Measurements from ENCODE around the gene SYNPO2. TPM values are rescaled to one million over a fixed set of nuclear protein-coding genes. Genes with fewer than 3 reads are reported as not detected.

The SYNPO2 gene
- total and polyA plus RNA-seq, 10 of the 15 experiments (the other 5 are each of a cell fraction or from before 2014, with no cell fraction given), result 0.04 to 0.34 (median 0.28) TPM

- no peak for TF ChIP-seq CTCF (IDR thresholded peaks at IDR 0.05 in 2 of 3, conservative IDR thresholded peaks at IDR 0.05 in 1 of 3; ENCODE audit: control insufficient read depth in 2 of 3, extremely low read depth in 1 of 3, insufficient read depth in 1 of 3, low read depth in 3 of 3, low read length in 3 of 3)
- TF ChIP-seq IRF3 (IDR thresholded peaks at IDR 0.05), result no peak
- TF ChIP-seq MXI1 (IDR thresholded peaks at IDR 0.05; ENCODE audit: low read depth, low read length), result no peak
- TF ChIP-seq LARP7 (IDR thresholded peaks at IDR 0.05), result no peak
Measured at GRCh38 chr4:118889312-118889691, 648 bp downstream of the SYNPO2 start (continued).

GRCh38 chr4:118894034-118894433 is 5.4 kb downstream of the SYNPO2 start:
- no peak for ATAC-seq
- Histone ChIP-seq H3K9me3 (replicated peaks; ENCODE audit: control insufficient read depth, insufficient read depth, low read length) (no peaks in the 10 kb centered on the region), H3K27me3 (replicated peaks in 1 of 2; ENCODE audit: control insufficient read depth in 2 of 2, insufficient read depth in 2 of 2, low read length in 1 of 2) (peaks cover 0 to 5% of the 10 kb centered on the region in 2 experiments; a peak in 2 of 4 replicates), H3K79me2 (ENCODE audit: control insufficient read depth, insufficient read depth, low read length) (no peaks in the 10 kb centered on the region), H3K36me3 (ENCODE audit: control insufficient read depth in 2 of 2, insufficient read depth in 2 of 2, low read length in 1 of 2) (no peaks in the 10 kb centered on the region), H3K4me1 (ENCODE audit: control insufficient read depth, insufficient read depth, low read length) (no peaks in the 10 kb centered on the region), H2AFZ (ENCODE audit: control insufficient read depth, low read depth, low read length) (no peak overlapping the region), H3K4me2 (ENCODE audit: control insufficient read depth, insufficient read depth) (no peak overlapping the region), H3K27ac (ENCODE audit: control insufficient read depth, insufficient read depth) (no peak overlapping the region), H4K20me1 (ENCODE audit: control insufficient read depth, insufficient read depth) (no peaks in the 10 kb centered on the region), H3K9ac (ENCODE audit: control insufficient read depth, insufficient read depth, low read length) (no peak overlapping the region), H3K4me3 (no peak overlapping the region)
- CTCF ChIA-PET, result no interaction called here
- in situ Hi-C loops (cut with MboI) (no loop called here), intact Hi-C loops (cut with micrococcal nuclease; ENCODE audit: unreplicated experiment) (no loop called here)
- POLR2A ChIA-PET, result no interaction called here
- FAIRE-seq, result no peak
- RAD21 ChIA-PET (ENCODE audit: unreplicated experiment), result no interaction called here
- SMC1A ChIA-PET (ENCODE audit: uncharacterized antibody, unreplicated experiment), result no interaction called here
- no TSS peak for BruUV-seq (replicated peaks)
- TF ChIP-seq E4F1 (IDR thresholded peaks at IDR 0.05; ENCODE audit: borderline replicate concordance, partially characterized antibody) (no peak), PML (IDR thresholded peaks at IDR 0.05; ENCODE audit: low read length) (no peak), RBBP5 (conservative IDR thresholded peaks at IDR 0.05) (no peak), BMI1 (IDR thresholded peaks at IDR 0.05; ENCODE audit: borderline replicate concordance) (no peak), FOS (IDR thresholded peaks at IDR 0.05; ENCODE audit: borderline replicate concordance, extremely low read depth, insufficient read length) (no peak)
- TF ChIP-seq, protein P1, sequence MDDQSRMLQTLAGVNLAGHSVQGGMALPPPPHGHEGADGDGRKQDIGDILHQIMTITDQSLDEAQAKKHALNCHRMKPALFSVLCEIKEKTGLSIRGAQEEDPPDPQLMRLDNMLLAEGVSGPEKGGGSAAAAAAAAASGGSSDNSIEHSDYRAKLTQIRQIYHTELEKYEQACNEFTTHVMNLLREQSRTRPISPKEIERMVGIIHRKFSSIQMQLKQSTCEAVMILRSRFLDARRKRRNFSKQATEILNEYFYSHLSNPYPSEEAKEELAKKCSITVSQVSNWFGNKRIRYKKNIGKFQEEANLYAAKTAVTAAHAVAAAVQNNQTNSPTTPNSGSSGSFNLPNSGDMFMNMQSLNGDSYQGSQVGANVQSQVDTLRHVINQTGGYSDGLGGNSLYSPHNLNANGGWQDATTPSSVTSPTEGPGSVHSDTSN (IDR thresholded peaks at IDR 0.05; ENCODE audit: insufficient replicate concordance, low read depth, low read length), result no peak
- TF ChIP-seq, protein P2, sequence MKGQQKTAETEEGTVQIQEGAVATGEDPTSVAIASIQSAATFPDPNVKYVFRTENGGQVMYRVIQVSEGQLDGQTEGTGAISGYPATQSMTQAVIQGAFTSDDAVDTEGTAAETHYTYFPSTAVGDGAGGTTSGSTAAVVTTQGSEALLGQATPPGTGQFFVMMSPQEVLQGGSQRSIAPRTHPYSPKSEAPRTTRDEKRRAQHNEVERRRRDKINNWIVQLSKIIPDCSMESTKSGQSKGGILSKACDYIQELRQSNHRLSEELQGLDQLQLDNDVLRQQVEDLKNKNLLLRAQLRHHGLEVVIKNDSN (IDR thresholded peaks at IDR 0.05; ENCODE audit: borderline replicate concordance, extremely low read length, insufficient read depth, low read depth, low read length), result no peak
- 98% methylated on average over 3 of the region's 3 CpGs for WGBS (ENCODE audit: insufficient coverage, insufficient replicate concordance, low lambda C conversion rate, missing lambda C conversion rate)
- DNase-seq (ENCODE audit: low read depth, low spot score), result no peak

All from GM12878 (cell line).